GM15510 (cell line): Measurements from ENCODE around the gene SNCAIP.

Source experiments
- POLR2A ChIP-seq: IDR thresholded peaks from 3 replicates; pipeline ENCODE4 v1.6.1; 2011; ENCODE audit warnings: borderline replicate concordance; ENCODE audit not compliant: insufficient read length; ENCODE audit errors: extremely low read depth

SNCAIP gene

DNA sequence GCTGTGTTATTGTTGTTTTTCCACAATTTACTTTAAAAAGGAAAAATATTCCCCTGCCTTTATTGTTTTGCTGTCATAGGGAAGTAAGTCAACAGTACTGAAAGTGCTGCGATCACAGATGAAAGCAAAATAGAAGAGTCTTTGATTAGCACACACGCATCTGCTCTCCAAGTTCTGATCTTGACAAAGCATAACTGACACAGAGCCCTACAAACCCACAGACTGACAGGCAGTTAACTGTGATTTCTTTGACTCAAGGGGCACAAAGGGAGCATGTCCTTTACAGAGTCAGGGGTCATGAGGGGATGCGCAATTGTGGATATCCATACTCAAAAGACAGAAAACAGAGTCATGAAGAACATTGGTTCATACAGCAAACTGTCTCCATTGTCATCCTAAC lies 123.7 kb downstream of the SNCAIP start:
- TF ChIP-seq POLR2A: no peak

DNA sequence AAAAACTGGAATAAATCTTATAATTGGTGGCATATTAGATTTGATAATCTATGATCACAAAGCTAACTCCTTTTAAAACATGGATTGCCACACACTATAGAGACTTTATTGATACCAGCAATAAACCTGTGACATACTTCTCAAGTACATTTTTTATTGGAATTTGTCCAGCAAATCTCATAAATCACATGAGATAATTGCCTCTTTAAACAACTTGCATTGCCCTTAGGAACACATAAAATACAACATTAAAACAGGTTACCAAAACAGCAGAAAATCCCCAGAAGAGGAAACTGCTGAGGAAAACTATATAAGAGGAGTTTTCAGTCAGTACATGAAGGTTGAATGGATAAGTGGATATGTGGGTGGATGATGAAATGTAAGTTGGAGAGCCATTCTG lies 124.6 kb downstream of the SNCAIP start:
- no peak for TF ChIP-seq POLR2A

DNA sequence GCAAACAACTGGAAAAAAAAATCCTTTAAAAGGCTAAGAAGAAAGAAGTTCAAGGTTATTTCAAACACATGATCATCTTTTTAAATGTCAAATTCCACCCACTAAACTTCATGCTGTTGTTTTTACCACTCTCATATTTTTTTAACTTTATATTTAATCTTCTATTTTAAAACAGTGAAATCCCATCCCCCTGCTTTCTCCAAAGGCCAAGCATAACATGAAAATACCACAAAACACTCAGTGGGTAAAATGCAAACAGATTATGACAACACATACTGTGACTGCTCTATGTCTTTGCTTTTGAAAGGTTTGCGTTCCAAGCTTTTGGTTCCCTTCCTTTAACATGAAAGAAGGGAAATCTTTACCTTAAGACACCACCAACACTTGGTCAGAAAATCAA lies 127.6 kb downstream of the SNCAIP start:
- no peak for TF ChIP-seq POLR2A

DNA sequence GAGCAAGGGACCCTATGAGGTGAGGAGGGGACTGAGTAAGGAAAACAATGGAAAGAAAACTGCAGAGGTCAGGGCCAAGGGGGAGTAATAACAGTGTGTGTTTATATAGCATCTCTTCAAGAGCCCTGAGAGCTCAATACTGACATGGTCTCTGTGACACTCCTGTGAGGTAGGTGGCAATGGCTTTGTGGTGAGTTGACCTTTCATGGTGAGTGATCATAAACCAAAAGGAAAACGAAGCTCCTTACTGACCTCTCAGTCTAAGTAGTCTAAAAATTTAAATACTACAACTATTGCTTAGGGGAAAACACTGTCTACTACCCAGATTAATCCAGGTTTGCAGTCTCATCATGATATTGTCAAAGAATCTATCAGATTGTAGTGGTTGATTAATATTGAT lies 130.9 kb downstream of the SNCAIP start:
- no peak for TF ChIP-seq POLR2A

DNA sequence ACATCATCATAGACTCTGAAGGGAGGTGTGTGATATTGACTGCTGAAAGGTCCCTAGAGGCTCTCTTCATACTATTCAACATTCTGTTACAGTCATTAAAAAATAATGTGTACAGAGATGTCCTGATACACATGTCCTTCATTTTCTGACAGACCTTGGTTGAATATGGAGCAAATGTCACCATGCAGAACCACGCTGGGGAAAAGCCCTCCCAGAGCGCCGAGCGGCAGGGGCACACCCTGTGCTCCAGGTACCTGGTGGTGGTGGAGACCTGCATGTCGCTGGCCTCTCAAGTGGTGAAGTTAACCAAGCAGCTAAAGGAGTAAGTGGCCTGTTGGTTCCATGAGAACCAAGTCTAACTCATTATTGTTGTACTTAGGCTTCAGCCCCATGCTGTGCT lies 132.4 kb downstream of the SNCAIP start:
- no peak for TF ChIP-seq POLR2A

DNA sequence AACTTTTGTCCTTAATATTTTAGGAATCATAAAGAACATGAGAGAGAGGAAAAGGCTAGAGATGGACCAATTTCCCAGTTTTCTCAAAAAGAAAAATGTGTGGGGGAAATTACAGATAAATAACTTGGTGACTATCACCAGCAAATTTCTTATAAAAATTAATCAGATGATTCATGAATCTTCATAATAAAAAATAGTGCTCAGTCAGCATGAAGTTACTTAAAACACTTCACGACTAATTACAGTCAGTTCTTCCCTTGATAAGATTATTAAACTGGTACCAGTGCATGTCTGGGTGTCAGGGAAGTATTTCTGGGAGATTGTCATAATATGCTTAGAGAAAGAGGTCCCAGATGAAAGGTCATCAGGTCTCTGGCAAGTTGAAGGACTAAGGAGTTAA lies 133.0 kb downstream of the SNCAIP start:
- TF ChIP-seq POLR2A: no peak

DNA sequence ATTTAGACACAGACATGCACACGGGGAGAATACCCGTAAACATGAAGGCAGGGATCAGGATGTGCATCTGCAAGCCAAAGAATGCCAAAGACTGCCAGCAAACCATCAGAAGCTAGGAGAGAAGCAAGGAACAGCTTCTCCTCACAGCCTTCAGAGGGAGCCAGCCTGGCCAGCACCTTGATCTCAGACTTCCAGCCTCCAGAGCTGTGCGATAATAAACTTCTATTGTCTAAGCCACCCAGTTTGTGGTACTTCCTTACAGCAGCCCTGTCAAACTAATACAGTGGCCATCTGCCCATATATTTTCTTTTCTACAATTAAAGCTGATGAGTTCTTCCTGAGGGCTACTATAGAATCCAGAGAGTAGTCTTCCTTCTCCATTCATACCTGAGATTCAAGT lies 135.0 kb downstream of the SNCAIP start:
- TF ChIP-seq POLR2A: no peak

GRCh38 chr5:122447879-122448278 lies 135.8 kb downstream of the SNCAIP start:
- TF ChIP-seq POLR2A: no peak

DNA sequence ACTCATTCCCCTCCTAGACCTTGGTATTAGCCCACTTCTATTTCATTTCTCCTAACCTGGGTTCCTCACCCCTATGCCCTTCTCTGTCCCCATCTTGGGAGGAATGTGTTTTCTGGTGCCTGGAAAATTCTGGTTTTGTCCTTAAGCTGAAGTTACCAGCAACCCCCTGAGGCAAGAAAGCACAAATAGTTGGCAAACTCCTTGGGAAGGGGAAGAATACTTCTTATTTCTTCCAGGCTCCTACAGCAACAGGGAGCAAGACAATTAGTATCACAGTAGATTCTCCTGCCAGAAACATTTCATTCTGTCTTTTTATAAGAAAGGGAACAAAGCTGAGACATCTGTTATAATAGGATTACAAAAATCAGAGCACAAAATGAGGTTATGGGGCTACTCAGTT lies 142.5 kb downstream of the SNCAIP start:
- no peak for TF ChIP-seq POLR2A

DNA sequence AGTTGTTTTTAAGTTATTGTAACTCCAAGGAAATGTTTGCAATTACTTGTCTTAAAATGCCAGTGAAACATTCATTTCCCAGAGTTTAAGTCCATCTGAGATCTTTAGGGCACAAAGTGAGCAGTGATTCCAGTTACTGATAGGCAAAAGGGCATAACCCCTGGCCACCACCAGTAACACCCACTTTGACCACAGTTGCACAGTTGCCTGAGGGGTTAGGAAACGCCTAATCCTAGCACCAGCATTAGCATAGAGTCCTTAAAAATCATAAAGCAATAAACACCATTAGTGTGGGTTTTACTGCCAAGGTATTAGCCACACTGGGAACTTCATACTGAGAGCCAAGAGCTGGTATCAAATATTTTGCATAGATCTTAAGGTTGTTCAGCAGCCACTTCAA lies 143.9 kb downstream of the SNCAIP start:
- TF ChIP-seq POLR2A: no peak

DNA sequence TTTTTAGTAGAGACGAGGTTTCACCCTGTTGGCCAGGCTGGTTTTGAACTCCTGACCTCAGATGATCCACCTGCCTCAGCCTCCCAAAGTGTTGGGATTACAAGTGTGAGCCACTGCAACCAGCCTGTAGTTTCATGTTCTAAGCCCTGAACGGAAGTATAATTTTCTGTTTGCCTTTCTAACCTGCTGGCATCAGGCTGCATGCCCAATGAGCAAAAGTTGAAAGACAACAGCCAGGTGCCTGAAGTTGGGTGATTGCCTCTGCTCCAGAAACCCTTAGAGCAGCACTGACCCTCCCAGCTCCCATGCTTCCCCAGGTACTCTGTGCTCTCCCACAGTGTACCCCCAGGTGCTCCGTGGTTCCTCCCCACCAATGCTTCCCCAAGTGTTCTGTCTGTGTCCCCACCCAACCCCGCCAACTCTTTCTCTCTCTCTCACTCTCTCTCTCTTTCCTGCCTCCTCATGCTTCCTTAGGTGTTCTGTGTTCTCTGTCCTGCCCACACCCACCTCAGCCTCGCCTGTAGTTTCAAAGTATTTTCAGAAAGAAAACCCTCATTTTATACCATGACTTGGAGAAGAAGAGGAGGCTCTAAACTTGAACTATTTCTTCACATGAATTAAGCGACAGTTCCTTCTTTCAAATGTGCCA lies 145.3 kb downstream of the SNCAIP start:
- TF ChIP-seq POLR2A: no peak

DNA sequence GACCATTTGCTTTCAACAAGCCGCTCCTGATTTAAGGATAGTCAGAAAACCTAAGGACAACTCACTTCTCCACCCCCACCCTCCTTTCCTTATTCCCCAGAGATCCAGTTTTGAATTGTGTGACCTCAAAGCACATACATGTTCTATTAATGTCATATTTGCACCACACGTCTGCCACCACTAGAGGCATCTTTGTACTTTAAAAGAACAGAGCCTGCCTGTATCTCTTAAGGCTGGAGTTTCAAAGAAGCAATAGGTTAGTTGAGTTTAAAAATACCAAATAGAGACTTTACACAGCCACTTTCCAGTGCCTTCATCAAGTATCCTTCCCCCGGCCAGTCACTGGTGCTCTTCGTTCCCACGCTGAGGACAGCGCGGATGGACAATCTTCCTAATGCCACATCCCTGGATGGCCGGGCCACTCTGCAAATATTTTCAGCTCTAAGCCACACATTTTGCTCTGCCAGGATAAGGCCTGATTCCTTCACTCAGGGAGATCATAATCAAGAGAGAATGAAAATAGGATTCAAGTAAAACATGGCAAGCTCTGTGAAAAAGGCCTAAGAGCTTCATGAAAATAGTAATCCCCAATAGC lies 146.3 kb downstream of the SNCAIP start:
- TF ChIP-seq POLR2A: no peak

GRCh38 chr5:122462486-122462885 lies 150.4 kb downstream of the SNCAIP start:
- no peak for TF ChIP-seq POLR2A

- no peak for TF ChIP-seq POLR2A
These were observed 151.2 kb downstream of the SNCAIP start for GRCh38 chr5:122463221-122463620.

DNA sequence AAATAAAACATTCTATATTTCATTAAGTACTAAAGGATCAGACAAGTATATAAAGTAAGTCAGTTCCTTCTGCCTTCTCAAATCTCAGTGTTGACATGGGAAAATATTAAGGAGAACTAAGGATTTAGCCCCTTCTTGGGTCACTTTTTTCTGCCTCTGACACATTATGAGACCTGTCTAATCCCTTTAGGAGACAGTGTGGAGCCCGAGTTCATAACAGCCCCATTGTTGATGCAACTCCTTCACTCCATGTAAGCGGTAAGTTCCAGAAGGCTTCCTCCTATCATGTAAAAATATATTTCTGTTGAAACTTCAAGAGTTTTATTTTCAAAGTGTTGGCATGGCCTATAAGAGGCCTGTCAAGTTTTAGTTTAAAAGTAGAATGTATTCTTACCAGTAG lies 152.2 kb downstream of the SNCAIP start:
- TF ChIP-seq POLR2A: no peak

- TF ChIP-seq POLR2A: no peak
These were observed 153.1 kb downstream of the SNCAIP start for GRCh38 chr5:122465031-122465577.
